Transverse colon (tissue), 4 donors: ENCODE data around the gene NRP1. TPM values are rescaled to one million over a fixed set of nuclear protein-coding genes. Genes with fewer than 3 reads are reported as not detected.

Experiments used
- DNase-seq: peaks from one replicate; pipeline ENCODE4 v3.0.0-alpha.2; 2019
- H3K27ac ChIP-seq, 4 donors: fragments of 200-600 bp; sonication (generic); 2 replicates each; pipeline ENCODE4 v1.5.1; 2016 to 2018; ENCODE audit warnings: inconsistent platforms in 4 of 4
- H3K27me3 ChIP-seq: fragments of 200-600 bp; sonication (generic); 2 replicates; pipeline ENCODE4 v1.5.1; 2017; ENCODE audit warnings: inconsistent platforms
- H3K36me3 ChIP-seq, 4 donors: fragments of 200-600 bp; sonication (generic); 2 replicates each; pipeline ENCODE4 v1.5.1; 2017 to 2019; ENCODE audit warnings: inconsistent platforms in 4 of 4
- H3K4me1 ChIP-seq, 4 donors: fragments of 200-600 bp; sonication (generic); 2 replicates each; pipeline ENCODE4 v1.5.1; 2017 to 2020; ENCODE audit warnings: inconsistent platforms in 4 of 4
- H3K4me3 ChIP-seq, 4 donors: fragments of 200-600 bp; sonication (generic); 1 replicate in 1 of 4; 2 replicates in 3 of 4; pipeline versions ENCODE4 v1.5.1 to v1.6.1; 2017 to 2019; ENCODE audit warnings: inconsistent platforms in 4 of 4
- H3K9me3 ChIP-seq, 2 donors: fragments of 200-600 bp; sonication (generic); 2 replicates each; pipeline ENCODE4 v1.5.1; 2017 to 2019; ENCODE audit warnings: inconsistent platforms in 2 of 2
- EP300 ChIP-seq: sonication (generic); formaldehyde crosslinking; IDR thresholded peaks from one replicate; pipeline ENCODE4 v1.6.1; 2017; ENCODE audit warnings: antibody characterized with exemption, low read depth
- POLR2A ChIP-seq: fragments of 450-650 bp; IDR thresholded peaks from one replicate; pipeline ENCODE4 v1.6.1; 2016; ENCODE audit warnings: antibody characterized with exemption, mild to moderate bottlenecking, moderate library complexity
- POLR2AphosphoS5 ChIP-seq, 3 donors: sonication (generic); formaldehyde crosslinking; IDR thresholded peaks; one replicate each; pipeline ENCODE4 v1.6.1; 2016; ENCODE audit warnings: antibody characterized with exemption in 3 of 3
- WGBS, 2 donors: methylation state at CpG; one replicate each; pipeline ENCODE4 v1.1.5; 2018; ENCODE audit warnings: low coverage in 1 of 2; 5-methylcytosine and 5-hydroxymethylcytosine counted together
- in situ Hi-C, 4 donors: fragments of 200-750 bp; cut with MboI; loops; one replicate each; pipeline versions ENCODE4 v1.15.0 to v1.15.1; 2017; ENCODE audit warnings: low sequenced_read_pairs in 3 of 4, low pct_ligation_motif_present in 1 of 4, low pct_unique_long_range_greater_than_20kb in 1 of 4
- intact Hi-C: fragments of 100-400 bp; cut with DNase I; formaldehyde crosslinking; loops from one replicate; pipeline ENCODE4 v1.15.1; 2023; ENCODE audit warnings: low total_unique reads
- total RNA-seq, 4 donors: library from RNA; depleted of rRNA; stranded (reverse); fragments of >200 nt; gene quantifications; one replicate each; pipeline ENCODE4 v1.1.0, GENCODE V29; 2016
- TF ChIP-seq, protein P1 (sequence below), 5 experiments: fragments of 200-600 bp in 3 of 5; fragments of 450-650 bp in 2 of 5; sonication (generic) in 3 of 5; IDR thresholded peaks; 1 replicate in 2 of 5; 2 replicates in 3 of 5; pipeline ENCODE4 v1.5.1; 2016 to 2017; ENCODE audit warnings: antibody characterized with exemption in 5 of 5, inconsistent platforms in 3 of 5, mild to moderate bottlenecking in 2 of 5, moderate library complexity in 1 of 5

Gene NRP1
- total RNA-seq, 4 donors from 2014 or later: 14.1 to 35.5 (median 19.5) TPM

DNA sequence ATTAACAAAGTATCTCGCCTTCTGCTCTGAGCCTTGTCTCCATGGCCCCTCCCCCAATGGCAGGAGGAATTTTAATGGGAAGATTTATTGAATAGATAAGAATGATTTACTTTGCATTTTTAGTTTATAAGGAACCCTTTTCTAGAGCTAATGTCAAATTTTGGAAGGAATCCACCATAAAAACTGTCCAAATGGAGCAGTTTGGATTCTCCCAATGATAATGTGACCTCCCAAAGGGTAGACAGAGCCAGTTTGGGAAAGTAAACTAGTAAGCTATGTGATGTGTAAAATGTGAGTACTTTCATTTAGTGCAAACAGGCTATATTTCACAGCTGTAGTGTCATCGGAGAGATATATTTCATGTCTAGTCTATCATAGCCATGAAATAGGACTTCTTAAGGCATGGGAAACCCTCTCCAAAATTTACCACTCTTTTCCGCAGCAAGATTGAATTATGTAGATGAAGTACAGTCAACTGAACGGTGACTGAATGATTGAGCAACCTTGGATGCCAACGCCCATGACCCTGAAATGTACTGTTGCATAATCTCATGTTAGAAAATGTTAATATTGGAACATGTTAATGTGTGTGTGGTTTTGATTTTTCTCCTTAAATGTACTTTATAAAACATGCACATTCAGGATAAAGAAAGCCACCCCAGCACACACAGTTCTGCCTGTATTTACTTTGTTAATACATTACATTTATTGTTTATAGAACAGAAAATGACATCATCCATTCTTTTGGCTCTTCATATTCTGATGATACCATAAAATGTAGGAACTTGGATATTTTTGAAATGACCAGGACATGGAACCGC lies 140.6 kb downstream of the NRP1 start:
- no peak overlapping the region for H3K4me3 ChIP-seq
- TF ChIP-seq EP300: no peak
- no peak for TF ChIP-seq POLR2A
- TF ChIP-seq, protein P1, sequence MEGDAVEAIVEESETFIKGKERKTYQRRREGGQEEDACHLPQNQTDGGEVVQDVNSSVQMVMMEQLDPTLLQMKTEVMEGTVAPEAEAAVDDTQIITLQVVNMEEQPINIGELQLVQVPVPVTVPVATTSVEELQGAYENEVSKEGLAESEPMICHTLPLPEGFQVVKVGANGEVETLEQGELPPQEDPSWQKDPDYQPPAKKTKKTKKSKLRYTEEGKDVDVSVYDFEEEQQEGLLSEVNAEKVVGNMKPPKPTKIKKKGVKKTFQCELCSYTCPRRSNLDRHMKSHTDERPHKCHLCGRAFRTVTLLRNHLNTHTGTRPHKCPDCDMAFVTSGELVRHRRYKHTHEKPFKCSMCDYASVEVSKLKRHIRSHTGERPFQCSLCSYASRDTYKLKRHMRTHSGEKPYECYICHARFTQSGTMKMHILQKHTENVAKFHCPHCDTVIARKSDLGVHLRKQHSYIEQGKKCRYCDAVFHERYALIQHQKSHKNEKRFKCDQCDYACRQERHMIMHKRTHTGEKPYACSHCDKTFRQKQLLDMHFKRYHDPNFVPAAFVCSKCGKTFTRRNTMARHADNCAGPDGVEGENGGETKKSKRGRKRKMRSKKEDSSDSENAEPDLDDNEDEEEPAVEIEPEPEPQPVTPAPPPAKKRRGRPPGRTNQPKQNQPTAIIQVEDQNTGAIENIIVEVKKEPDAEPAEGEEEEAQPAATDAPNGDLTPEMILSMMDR (IDR thresholded peaks at IDR 0.05): peak in 1 of 5 experiments; percentile 13
- peak in 2 of 3 donors; percentile 20 to 41 for TF ChIP-seq POLR2AphosphoS5 (IDR thresholded peaks at IDR 0.05)
- intact Hi-C loops (loop anchor here (5.0 kb wide), 1 partner anchor 128 kb away; no protein-coding TSS in a partner anchor), in situ Hi-C loops (loop anchor here (10.0 to 25.0 kb wide), 2 partner anchors 131 to 1443 kb away; no protein-coding TSS in a partner anchor)
- peaks cover 0 to 37% (median 16%) of the 10 kb centered on the region in 4 donors for H3K4me1 ChIP-seq
- H3K36me3 ChIP-seq: no peaks in the 10 kb centered on the region
- H3K27ac ChIP-seq: peak overlapping the region in 3 of 4 donors; percentile 1 to 32 (median 32)
- no peaks in the 10 kb centered on the region for H3K27me3 ChIP-seq
- no peaks in the 10 kb centered on the region for H3K9me3 ChIP-seq
- peak; percentile 17 for DNase-seq
- 33 to 39% methylated on average over 5 to 6 of the region's 6 CpGs for WGBS, 2 donors

DNA sequence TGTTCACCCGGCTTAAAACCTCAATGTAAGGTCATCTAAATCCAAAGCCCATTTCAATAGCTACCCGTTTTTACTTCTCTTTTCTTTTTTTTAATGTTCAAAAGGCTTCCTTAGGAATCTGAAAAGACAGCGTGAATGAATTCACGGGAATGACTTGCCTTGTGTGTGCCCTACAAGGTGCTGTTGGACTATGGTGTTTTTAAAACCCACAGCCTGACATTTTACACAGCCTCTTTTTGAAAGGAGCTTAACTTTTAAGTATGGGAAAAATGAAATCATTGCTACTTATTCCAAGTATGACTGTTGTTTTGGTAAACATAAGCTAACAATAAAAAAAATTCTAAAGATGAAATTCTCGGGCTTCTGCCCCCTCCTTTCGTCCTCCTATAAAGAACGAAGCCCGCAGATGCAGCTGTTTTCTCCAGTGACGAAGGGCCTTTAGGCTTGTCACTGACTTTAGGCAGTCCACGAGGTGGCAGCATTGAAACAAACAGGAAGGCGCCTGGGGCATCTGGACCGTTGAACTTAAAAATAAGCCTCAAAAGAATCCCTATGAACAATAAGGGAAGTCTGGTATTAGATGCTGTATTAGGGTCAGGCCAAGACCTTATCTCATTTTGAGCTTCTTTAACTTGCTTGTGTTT lies 141.3 kb downstream of the NRP1 start:
- Histone ChIP-seq H3K9me3 (no peaks in the 10 kb centered on the region), H3K36me3 (no peaks in the 10 kb centered on the region), H3K4me3 (no peak overlapping the region), H3K27me3 (no peaks in the 10 kb centered on the region), H3K27ac (peak overlapping the region in 3 of 4 donors; percentile 32 to 38 (median 32)), H3K4me1 (peaks cover 0 to 37% (median 14%) of the 10 kb centered on the region in 4 donors)
- TF ChIP-seq, protein P1 (IDR thresholded peaks at IDR 0.05): peak; percentile 72 to 80 (median 75)
- TF ChIP-seq POLR2AphosphoS5 (IDR thresholded peaks at IDR 0.05): no peak
- 17 to 22% methylated on average over 11 to 12 of the region's 12 CpGs for WGBS, 2 donors
- DNase-seq: peak; percentile 81
- in situ Hi-C loops (loop anchor here (10.0 to 25.0 kb wide), 2 partner anchors 132 to 1444 kb away; no protein-coding TSS in a partner anchor), intact Hi-C loops (loop anchor here (5.0 kb wide), 1 partner anchor 129 kb away; no protein-coding TSS in a partner anchor)

DNA sequence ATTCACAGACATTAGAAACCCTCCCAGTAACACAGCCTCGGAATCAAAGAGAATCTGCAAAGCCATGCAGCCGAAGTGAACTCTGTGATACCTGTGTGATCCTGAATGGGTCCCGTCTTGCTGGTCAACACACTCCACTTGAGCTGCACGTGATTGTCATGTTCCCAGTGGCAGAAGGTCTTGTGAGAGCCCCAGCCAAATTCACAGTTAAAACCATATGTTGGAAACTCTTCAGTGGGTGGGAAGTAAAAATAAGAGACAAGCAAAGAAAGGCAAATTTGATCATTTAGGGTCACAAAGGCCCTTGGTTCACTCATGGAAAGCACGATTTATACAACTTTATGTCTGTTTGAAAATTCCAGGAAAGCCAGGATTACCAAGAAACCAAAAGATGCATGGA lies 142.3 kb downstream of the NRP1 start:
- TF ChIP-seq POLR2AphosphoS5 (IDR thresholded peaks at IDR 0.05): no peak
- TF ChIP-seq POLR2A: no peak
- TF ChIP-seq EP300: no peak
- Histone ChIP-seq H3K9me3 (no peaks in the 10 kb centered on the region), H3K27ac (no peak overlapping the region), H3K36me3 (no peaks in the 10 kb centered on the region), H3K4me1 (peaks cover 0 to 31% (median 11%) of the 10 kb centered on the region in 4 donors), H3K4me3 (no peak overlapping the region), H3K27me3 (no peaks in the 10 kb centered on the region)
- in situ Hi-C loops (loop anchor here (10.0 to 25.0 kb wide), 2 partner anchors 133 to 1445 kb away; no protein-coding TSS in a partner anchor), intact Hi-C loops (loop anchor here (5.0 kb wide), 1 partner anchor 130 kb away; no protein-coding TSS in a partner anchor)
- DNase-seq: no peak
- WGBS, 2 donors: 90% methylated on average over 1 to 5 of the region's 5 CpGs

DNA sequence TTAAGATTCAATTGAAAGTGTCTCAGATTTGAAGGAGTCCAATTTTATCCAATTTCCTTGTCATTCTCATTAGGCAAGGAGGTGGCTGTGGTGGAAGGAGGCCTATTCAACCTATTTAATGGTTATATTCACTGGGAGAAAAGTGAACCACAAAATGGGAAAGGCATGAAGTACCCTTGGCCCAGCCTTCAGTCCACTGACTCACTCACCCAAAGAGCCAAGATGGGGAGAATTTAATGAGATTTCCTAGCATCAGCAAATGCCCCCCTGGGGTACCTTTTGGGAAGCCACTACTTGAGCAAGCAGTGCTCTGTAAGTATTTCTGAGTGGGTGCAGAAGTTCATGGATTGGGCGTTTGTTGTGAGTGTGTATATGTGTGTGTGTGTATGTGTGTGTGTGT lies 144.1 kb downstream of the NRP1 start:
- 76% methylated on average over 1 of the region's 1 CpG; no CpG with 5 or more reads in 1 of the 2 donors for WGBS, 2 donors
- Histone ChIP-seq H3K36me3 (no peaks in the 10 kb centered on the region), H3K4me3 (no peak overlapping the region), H3K4me1 (peaks cover 0 to 22% (median 7%) of the 10 kb centered on the region in 4 donors), H3K9me3 (no peaks in the 10 kb centered on the region), H3K27ac (no peak overlapping the region), H3K27me3 (no peaks in the 10 kb centered on the region)
- no peak for TF ChIP-seq EP300
- no peak for TF ChIP-seq POLR2AphosphoS5 (IDR thresholded peaks at IDR 0.05)
- TF ChIP-seq, protein P1 (IDR thresholded peaks at IDR 0.05): no peak
- no peak for TF ChIP-seq POLR2A
- no peak for DNase-seq
- intact Hi-C loops (loop anchor here (5.0 kb wide), 1 partner anchor 132 kb away; no protein-coding TSS in a partner anchor), in situ Hi-C loops (loop anchor here (10.0 to 25.0 kb wide), 2 partner anchors 134 to 1447 kb away; no protein-coding TSS in a partner anchor)
